Hematopoietic multipotent progenitor cell treated with erythropoietin and hydrocortisone succinate and interleukin-3 and kit ligand, for 15 days (in vitro differentiated cells): ENCODE measurements around the gene HIVEP3.

ENCODE experiments used
- DNase-seq: peaks from one replicate; pipeline ENCODE4 v3.0.0-alpha.2; 2015; ENCODE audit warnings: low spot score

Gene HIVEP3

DNA sequence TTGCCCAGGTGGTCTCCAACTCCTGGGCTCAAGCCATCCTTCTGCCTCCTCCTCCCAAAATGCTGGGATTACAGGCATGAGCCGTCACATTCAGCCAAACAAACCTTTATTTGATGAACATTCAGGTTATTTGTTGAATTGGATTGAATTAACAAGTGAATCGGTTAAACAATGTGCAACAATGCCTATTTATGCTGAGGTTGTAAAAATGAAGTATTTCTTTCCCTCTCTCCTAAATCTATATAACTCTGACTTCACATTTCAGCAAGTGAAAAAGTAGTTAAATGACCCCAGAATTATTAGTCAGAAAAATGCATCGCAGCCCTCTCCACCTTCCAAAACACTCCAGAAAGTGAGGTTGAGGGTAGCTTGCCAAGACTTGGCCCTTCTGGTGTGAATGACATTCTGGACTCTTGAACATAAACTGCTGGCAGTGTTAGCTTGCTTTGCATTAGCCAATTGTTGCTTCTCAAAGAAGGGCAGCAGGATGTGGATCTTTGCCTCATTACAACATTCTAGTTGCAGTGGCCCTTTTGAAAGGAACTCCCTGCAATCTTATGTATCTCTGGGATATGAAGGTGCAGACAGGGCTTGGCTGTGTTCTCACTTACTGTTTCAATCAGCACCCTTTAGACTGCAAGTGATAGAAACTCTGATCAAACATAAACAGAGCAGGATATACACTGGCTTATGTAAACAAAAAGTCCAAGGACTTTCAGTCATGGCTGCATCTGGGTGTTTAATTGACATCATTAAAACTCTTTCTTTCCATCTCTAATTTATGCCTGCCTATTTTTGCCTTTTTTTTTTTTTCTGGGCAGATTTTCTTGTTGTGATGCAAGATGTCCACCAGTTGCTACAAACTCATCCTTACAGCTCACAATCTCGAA is 456.7 kb downstream of the HIVEP3 start:
- DNase-seq, result no peak

- no peak for DNase-seq
These were observed 461.7 kb downstream of the HIVEP3 start for GRCh38 chr1:41456847-41457540.
